HepG2 (cell line): ENCODE measurements around the gene ZKSCAN8. TPM values are rescaled to one million over a fixed set of nuclear protein-coding genes. Genes with fewer than 3 reads are reported as not detected.

Experiments
- ATAC-seq: fragments of 200-7000 bp; cut with Tn5 transposase; 3 replicates; pipeline ENCODE4 v1.9.1; 2020; ENCODE audit warnings: mild to moderate bottlenecking, moderate library complexity
- BruUV-seq: library from RNA; stranded (reverse); fragments of 400-500 nt; replicated peaks from 2 replicates; lab custom pipeline; 2021; lab: Mats Ljungman, UMichigan
- CTCF ChIA-PET: fragments of 300-600 bp; formaldehyde crosslinking; extraction: SDS; loops from one replicate; lab custom pipeline; 2021; ENCODE audit warnings: low total read pairs, inconsistent platforms, low intra/inter-chr PET ratio; lab: Yijun Ruan, JAX
- POLR2A ChIA-PET: fragments of 350-600 bp; sonication (Branson Sonifier 250); formaldehyde crosslinking; loops from one replicate; lab custom pipeline; 2020; ENCODE audit warnings: antibody characterized with exemption, inconsistent platforms; lab: Yijun Ruan, JAX
- DNase-seq: peaks from one replicate; pipeline ENCODE4 v3.0.0-alpha.2; 2015; ENCODE audit warnings: low spot score
- FAIRE-seq: peaks from 3 replicates; lab custom pipeline; 2011; peaks lifted over from hg19 to GRCh38; lab: Jason Lieb, UNC
- H2AFZ ChIP-seq: one replicate; pipeline ENCODE4 v1.6.1; 2011; ENCODE audit warnings: low read length, inconsistent platforms
- H3K27ac ChIP-seq: fragments of 300-600 bp; 3 replicates; pipeline ENCODE4 v1.8.0; 2011; ENCODE audit warnings: mixed run types, mild to moderate bottlenecking, mixed read lengths, low read length, inconsistent platforms; ENCODE audit not compliant: insufficient read depth; ENCODE audit errors: extremely low read length
- H3K27me3 ChIP-seq, 2 experiments: fragments of 200-600 bp in 1 of 2; 2 replicates in 1 of 2; 3 replicates in 1 of 2; pipeline versions ENCODE4 v1.6.0 to v1.8.0; 2011; ENCODE audit warnings: low read length in 2 of 2, mild to moderate bottlenecking in 2 of 2, moderate library complexity in 2 of 2, inconsistent platforms in 1 of 2; ENCODE audit not compliant: insufficient read depth in 2 of 2, control insufficient read depth in 1 of 2
- H3K36me3 ChIP-seq, 2 experiments: fragments of 200-600 bp in 1 of 2; replicated peaks in 1 of 2; 2 replicates in 1 of 2; 3 replicates in 1 of 2; pipeline versions ENCODE4 v1.5.1 to v1.8.0; 2011; ENCODE audit warnings: low read length in 2 of 2, inconsistent platforms in 1 of 2; ENCODE audit not compliant: insufficient read depth in 2 of 2, control insufficient read depth in 1 of 2
- H3K4me1 ChIP-seq: 2 replicates; pipeline ENCODE4 v1.5.1; 2012; ENCODE audit warnings: low read length, inconsistent platforms; ENCODE audit not compliant: insufficient read depth
- H3K4me2 ChIP-seq: 2 replicates; pipeline ENCODE4 v1.6.0; 2011; ENCODE audit warnings: low read depth, low read length, inconsistent platforms
- H3K4me3 ChIP-seq, 3 experiments: fragments of 200-600 bp in 1 of 3; sonication (generic), shearing (Covaris generic) in 1 of 3; replicated peaks in 1 of 3; 2 replicates each; pipeline ENCODE4 v1.5.1; 2011 to 2016; ENCODE audit warnings: low read length in 3 of 3, inconsistent platforms in 2 of 3, low read depth in 2 of 3, mild to moderate bottlenecking in 2 of 3, control low read depth in 1 of 3, mixed read lengths in 1 of 3; ENCODE audit not compliant: insufficient read depth in 1 of 3
- H3K79me2 ChIP-seq: one replicate; pipeline ENCODE4 v1.6.1; 2011; ENCODE audit warnings: low read length, inconsistent platforms; ENCODE audit not compliant: insufficient read depth
- H3K9ac ChIP-seq: 2 replicates; pipeline ENCODE4 v1.6.0; 2011; ENCODE audit warnings: mild to moderate bottlenecking, low read depth, low read length, inconsistent platforms; ENCODE audit not compliant: insufficient read depth
- H3K9me3 ChIP-seq: 2 replicates; pipeline ENCODE4 v1.5.1; 2012; ENCODE audit warnings: mild to moderate bottlenecking, low read length
- H4K20me1 ChIP-seq: 2 replicates; pipeline ENCODE4 v1.6.0; 2011; ENCODE audit warnings: inconsistent platforms, mild to moderate bottlenecking, low read length, moderate library complexity; ENCODE audit not compliant: insufficient read depth
- TCF7 ChIP-seq: sonication (generic); IDR thresholded peaks from 2 replicates; pipeline ENCODE4 v1.6.1; 2016; ENCODE audit warnings: antibody characterized with exemption, low read depth
- ZBTB7B ChIP-seq: sonication (generic); formaldehyde crosslinking; IDR thresholded peaks from 2 replicates; pipeline ENCODE4 v1.4.0; 2020; ENCODE audit warnings: missing genetic modification reagents
- ZFP41 ChIP-seq: sonication (generic); formaldehyde crosslinking; IDR thresholded peaks from 2 replicates; pipeline ENCODE4 v1.4.0; 2020; ENCODE audit warnings: mild to moderate bottlenecking, missing genetic modification reagents, borderline replicate concordance
- ZNF563 ChIP-seq: sonication (generic); formaldehyde crosslinking; IDR thresholded peaks from 2 replicates; pipeline ENCODE4 v1.8.0; 2022; ENCODE audit warnings: mild to moderate bottlenecking, moderate library complexity, missing genetic modification reagents
- ZNF678 ChIP-seq: sonication (generic); formaldehyde crosslinking; IDR thresholded peaks from 2 replicates; pipeline ENCODE4 v1.4.0; 2020; ENCODE audit warnings: mild to moderate bottlenecking, missing genetic modification reagents
- whole genome bisulfite sequencing: methylation state at CpG from one replicate; pipeline ENCODE4 v1.1.6; 2017; ENCODE audit warnings: low lambda C conversion rate; 5-methylcytosine and 5-hydroxymethylcytosine counted together
- in situ Hi-C: cut with HindIII; loops from 2 replicates; pipeline ENCODE4 v1.10.0; 2017; ENCODE audit warnings: low pct_unique_long_range_greater_than_20kb; ENCODE audit not compliant: extremely low pct_ligation_motif_present
- intact Hi-C: fragments of 100-400 bp; cut with micrococcal nuclease; formaldehyde crosslinking; loops from one replicate; pipeline ENCODE4 v1.10.0; 2022; ENCODE audit not compliant: unreplicated experiment
- polyA plus RNA-seq, 8 experiments: library from polyadenylated mRNA; depleted of rRNA in 3 of 8; stranded (reverse) in 7 of 8; unstranded in 1 of 8; fragments of >200 nt; fragmentation: Illumina TruSeq in 4 of 8; extraction: Trizol in 4 of 8; gene quantifications; 2 replicates each; pipeline versions ENCODE4 v1.2.1 to v1.2.3, GENCODE V29; 2011 to 2016; ENCODE audit warnings: low read depth in 4 of 8, missing spikeins in 1 of 8, mixed read lengths in 1 of 8; ENCODE audit not compliant: insufficient read depth in 1 of 8
- total RNA-seq, 5 experiments: library from RNA; depleted of rRNA; stranded (reverse); fragments of >200 nt; fragmentation: Illumina TruSeq; extraction: Trizol; gene quantifications; 2 replicates each; pipeline ENCODE4 v1.2.3, GENCODE V29; 2016; ENCODE audit warnings: low read depth in 1 of 5
- TF ChIP-seq, protein P1 (sequence below): IDR thresholded peaks from 2 replicates; pipeline ENCODE4 v1.6.1; 2012; ENCODE audit warnings: inconsistent platforms
- TF ChIP-seq, protein P2 (sequence below): sonication (generic); formaldehyde crosslinking; IDR thresholded peaks from 2 replicates; pipeline ENCODE4 v1.5.0; 2020; ENCODE audit warnings: missing genetic modification reagents
- TF ChIP-seq, protein P3 (sequence below): sonication (generic); formaldehyde crosslinking; IDR thresholded peaks from 2 replicates; pipeline ENCODE4 v1.4.0; 2020; ENCODE audit warnings: missing genetic modification reagents, borderline replicate concordance
- TF ChIP-seq, protein P4 (sequence below): sonication (generic); formaldehyde crosslinking; IDR thresholded peaks from 2 replicates; pipeline ENCODE4 v1.5.0; 2020; ENCODE audit warnings: mild to moderate bottlenecking, missing genetic modification reagents, borderline replicate concordance

ZKSCAN8 gene
- total and polyA plus RNA-seq, 2 of the 13 experiments (the other 11 are each of a cell fraction or from before 2014, with no cell fraction given): 12.4 to 20.9 TPM

DNA sequence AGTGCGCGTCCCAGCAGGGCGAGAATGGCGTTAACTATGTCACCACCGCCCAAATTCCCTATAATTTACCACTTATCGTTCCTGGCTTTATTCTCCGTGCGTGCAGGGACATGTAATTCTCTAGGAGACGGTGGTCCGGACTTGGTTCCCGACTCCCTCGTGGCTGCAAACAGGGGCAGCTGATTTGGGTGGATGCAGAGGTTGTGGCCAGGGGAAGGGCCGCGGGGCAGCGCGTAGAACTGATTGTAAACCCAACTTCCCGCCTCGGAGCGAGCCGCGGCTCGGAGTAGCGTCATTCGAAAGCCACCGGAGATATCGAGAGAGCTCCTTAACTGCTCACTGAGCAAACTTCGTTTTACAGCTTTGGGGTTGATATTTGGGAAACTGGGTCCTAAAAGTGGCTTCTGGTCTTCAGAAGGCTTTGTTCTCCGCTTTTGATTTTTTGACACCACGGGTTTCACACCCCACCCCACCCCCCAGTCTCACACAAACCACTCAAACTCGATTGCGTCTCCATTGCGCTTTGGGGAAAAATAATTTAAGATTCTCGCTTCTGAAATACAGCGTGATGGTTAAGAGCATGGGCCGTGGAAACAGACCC is 65.9 kb downstream of the ZKSCAN8 start:
- ChIA-PET CTCF (no interaction called here), POLR2A (interaction anchor here (1.0 to 1.7 kb wide), 2 partner anchors 11 to 70 kb away, joined by 3 to 9 read pairs; no protein-coding TSS in a partner anchor)
- H3K4me1 ChIP-seq: peaks cover 25% of the 10 kb centered on the region
- no peaks in the 10 kb centered on the region for H3K9me3 ChIP-seq
- H3K36me3 ChIP-seq: no peaks in the 10 kb centered on the region
- no peaks in the 10 kb centered on the region for H3K79me2 ChIP-seq
- ATAC-seq: peak; percentile 77
- H3K27me3 ChIP-seq: peaks cover 10 to 40% of the 10 kb centered on the region in 2 experiments
- no peaks in the 10 kb centered on the region for H4K20me1 ChIP-seq
- no peak for FAIRE-seq
- in situ Hi-C loops (no loop called here), intact Hi-C loops (no loop called here)
- DNase-seq: no peak
- H2AFZ ChIP-seq: no peak overlapping the region
- peak overlapping the region; percentile 68 for H3K4me2 ChIP-seq
- BruUV-seq: no TSS peak
- H3K9ac ChIP-seq: no peak overlapping the region
- 26% methylated on average over 33 of the region's 35 CpGs for WGBS
- peak overlapping the region; percentile 5 to 66 (median 34); a peak in 4 of 6 replicates for H3K4me3 ChIP-seq
- no peak overlapping the region for H3K27ac ChIP-seq
- 0 out of 2 replicates have a peak, but pooled peaks have one; percentile 20 for TF ChIP-seq ZNF563 (CRISPR knock-in tag)
- no peak for TF ChIP-seq TCF7
- TF ChIP-seq, protein P1, sequence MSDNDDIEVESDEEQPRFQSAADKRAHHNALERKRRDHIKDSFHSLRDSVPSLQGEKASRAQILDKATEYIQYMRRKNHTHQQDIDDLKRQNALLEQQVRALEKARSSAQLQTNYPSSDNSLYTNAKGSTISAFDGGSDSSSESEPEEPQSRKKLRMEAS: 0 out of 2 replicates have a peak, but pooled peaks have one; percentile 24
- TF ChIP-seq, protein P2, sequence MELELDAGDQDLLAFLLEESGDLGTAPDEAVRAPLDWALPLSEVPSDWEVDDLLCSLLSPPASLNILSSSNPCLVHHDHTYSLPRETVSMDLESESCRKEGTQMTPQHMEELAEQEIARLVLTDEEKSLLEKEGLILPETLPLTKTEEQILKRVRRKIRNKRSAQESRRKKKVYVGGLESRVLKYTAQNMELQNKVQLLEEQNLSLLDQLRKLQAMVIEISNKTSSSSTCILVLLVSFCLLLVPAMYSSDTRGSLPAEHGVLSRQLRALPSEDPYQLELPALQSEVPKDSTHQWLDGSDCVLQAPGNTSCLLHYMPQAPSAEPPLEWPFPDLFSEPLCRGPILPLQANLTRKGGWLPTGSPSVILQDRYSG (CRISPR knock-in tag): no peak
- no peak for TF ChIP-seq ZFP41 (CRISPR knock-in tag)
- no peak for TF ChIP-seq ZNF678 (CRISPR knock-in tag)
- TF ChIP-seq, protein P3, sequence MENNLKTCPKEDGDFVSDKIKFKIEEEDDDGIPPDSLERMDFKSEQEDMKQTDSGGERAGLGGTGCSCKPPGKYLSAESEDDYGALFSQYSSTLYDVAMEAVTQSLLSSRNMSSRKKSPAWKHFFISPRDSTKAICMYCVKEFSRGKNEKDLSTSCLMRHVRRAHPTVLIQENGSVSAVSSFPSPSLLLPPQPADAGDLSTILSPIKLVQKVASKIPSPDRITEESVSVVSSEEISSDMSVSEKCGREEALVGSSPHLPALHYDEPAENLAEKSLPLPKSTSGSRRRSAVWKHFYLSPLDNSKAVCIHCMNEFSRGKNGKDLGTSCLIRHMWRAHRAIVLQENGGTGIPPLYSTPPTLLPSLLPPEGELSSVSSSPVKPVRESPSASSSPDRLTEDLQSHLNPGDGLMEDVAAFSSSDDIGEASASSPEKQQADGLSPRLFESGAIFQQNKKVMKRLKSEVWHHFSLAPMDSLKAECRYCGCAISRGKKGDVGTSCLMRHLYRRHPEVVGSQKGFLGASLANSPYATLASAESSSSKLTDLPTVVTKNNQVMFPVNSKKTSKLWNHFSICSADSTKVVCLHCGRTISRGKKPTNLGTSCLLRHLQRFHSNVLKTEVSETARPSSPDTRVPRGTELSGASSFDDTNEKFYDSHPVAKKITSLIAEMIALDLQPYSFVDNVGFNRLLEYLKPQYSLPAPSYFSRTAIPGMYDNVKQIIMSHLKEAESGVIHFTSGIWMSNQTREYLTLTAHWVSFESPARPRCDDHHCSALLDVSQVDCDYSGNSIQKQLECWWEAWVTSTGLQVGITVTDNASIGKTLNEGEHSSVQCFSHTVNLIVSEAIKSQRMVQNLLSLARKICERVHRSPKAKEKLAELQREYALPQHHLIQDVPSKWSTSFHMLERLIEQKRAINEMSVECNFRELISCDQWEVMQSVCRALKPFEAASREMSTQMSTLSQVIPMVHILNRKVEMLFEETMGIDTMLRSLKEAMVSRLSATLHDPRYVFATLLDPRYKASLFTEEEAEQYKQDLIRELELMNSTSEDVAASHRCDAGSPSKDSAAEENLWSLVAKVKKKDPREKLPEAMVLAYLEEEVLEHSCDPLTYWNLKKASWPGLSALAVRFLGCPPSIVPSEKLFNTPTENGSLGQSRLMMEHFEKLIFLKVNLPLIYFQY (CRISPR knock-in tag): no peak
- TF ChIP-seq, protein P4, sequence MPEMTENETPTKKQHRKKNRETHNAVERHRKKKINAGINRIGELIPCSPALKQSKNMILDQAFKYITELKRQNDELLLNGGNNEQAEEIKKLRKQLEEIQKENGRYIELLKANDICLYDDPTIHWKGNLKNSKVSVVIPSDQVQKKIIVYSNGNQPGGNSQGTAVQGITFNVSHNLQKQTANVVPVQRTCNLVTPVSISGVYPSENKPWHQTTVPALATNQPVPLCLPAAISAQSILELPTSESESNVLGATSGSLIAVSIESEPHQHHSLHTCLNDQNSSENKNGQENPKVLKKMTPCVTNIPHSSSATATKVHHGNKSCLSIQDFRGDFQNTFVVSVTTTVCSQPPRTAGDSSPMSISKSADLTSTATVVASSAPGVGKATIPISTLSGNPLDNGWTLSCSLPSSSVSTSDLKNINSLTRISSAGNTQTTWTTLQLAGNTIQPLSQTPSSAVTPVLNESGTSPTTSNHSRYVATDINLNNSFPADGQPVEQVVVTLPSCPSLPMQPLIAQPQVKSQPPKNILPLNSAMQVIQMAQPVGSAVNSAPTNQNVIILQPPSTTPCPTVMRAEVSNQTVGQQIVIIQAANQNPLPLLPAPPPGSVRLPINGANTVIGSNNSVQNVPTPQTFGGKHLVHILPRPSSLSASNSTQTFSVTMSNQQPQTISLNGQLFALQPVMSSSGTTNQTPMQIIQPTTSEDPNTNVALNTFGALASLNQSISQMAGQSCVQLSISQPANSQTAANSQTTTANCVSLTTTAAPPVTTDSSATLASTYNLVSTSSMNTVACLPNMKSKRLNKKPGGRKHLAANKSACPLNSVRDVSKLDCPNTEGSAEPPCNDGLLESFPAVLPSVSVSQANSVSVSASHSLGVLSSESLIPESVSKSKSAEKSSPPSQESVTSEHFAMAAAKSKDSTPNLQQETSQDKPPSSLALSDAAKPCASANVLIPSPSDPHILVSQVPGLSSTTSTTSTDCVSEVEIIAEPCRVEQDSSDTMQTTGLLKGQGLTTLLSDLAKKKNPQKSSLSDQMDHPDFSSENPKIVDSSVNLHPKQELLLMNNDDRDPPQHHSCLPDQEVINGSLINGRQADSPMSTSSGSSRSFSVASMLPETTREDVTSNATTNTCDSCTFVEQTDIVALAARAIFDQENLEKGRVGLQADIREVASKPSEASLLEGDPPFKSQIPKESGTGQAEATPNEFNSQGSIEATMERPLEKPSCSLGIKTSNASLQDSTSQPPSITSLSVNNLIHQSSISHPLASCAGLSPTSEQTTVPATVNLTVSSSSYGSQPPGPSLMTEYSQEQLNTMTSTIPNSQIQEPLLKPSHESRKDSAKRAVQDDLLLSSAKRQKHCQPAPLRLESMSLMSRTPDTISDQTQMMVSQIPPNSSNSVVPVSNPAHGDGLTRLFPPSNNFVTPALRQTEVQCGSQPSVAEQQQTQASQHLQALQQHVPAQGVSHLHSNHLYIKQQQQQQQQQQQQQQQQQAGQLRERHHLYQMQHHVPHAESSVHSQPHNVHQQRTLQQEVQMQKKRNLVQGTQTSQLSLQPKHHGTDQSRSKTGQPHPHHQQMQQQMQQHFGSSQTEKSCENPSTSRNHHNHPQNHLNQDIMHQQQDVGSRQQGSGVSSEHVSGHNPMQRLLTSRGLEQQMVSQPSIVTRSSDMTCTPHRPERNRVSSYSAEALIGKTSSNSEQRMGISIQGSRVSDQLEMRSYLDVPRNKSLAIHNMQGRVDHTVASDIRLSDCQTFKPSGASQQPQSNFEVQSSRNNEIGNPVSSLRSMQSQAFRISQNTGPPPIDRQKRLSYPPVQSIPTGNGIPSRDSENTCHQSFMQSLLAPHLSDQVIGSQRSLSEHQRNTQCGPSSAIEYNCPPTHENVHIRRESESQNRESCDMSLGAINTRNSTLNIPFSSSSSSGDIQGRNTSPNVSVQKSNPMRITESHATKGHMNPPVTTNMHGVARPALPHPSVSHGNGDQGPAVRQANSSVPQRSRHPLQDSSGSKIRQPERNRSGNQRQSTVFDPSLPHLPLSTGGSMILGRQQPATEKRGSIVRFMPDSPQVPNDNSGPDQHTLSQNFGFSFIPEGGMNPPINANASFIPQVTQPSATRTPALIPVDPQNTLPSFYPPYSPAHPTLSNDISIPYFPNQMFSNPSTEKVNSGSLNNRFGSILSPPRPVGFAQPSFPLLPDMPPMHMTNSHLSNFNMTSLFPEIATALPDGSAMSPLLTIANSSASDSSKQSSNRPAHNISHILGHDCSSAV (CRISPR knock-in tag): no peak
- TF ChIP-seq ZBTB7B (CRISPR knock-in tag): no peak
